Ishikawa (cell line): Measurements from ENCODE around the gene CPED1.

Experiments used
- CEBPB ChIP-seq: IDR thresholded peaks from 2 replicates; pipeline ENCODE4 v1.6.1; 2012
- CREB1 ChIP-seq: IDR thresholded peaks from 2 replicates; pipeline ENCODE4 v1.6.1; 2012; ENCODE audit warnings: low read depth
- EGR1 ChIP-seq: IDR thresholded peaks from 2 replicates; pipeline ENCODE4 v1.6.1; 2012
- EP300 ChIP-seq: IDR thresholded peaks from 2 replicates; pipeline ENCODE4 v1.6.1; 2012; ENCODE audit warnings: borderline replicate concordance
- FOXM1 ChIP-seq: IDR thresholded peaks from 2 replicates; pipeline ENCODE4 v1.6.1; 2012; ENCODE audit warnings: low read depth, borderline replicate concordance
- NFIC ChIP-seq: IDR thresholded peaks from 2 replicates; pipeline ENCODE4 v1.6.1; 2012
- RAD21 ChIP-seq: IDR thresholded peaks from 2 replicates; pipeline ENCODE4 v1.6.1; 2012; ENCODE audit warnings: low read depth
- TAF1 ChIP-seq: IDR thresholded peaks from 2 replicates; pipeline ENCODE4 v1.6.1; 2012; ENCODE audit warnings: low read depth, mild to moderate bottlenecking
- TCF12 ChIP-seq: IDR thresholded peaks from 2 replicates; pipeline ENCODE4 v1.6.1; 2012; ENCODE audit warnings: low read depth
- TEAD4 ChIP-seq: IDR thresholded peaks from 2 replicates; pipeline ENCODE4 v1.6.1; 2012
- YY1 ChIP-seq: IDR thresholded peaks from 2 replicates; pipeline ENCODE4 v1.6.1; 2012; ENCODE audit warnings: low read depth
- ZBTB7A ChIP-seq: IDR thresholded peaks from 2 replicates; pipeline ENCODE4 v1.6.1; 2012; ENCODE audit warnings: low read depth
- TF ChIP-seq, protein P1 (sequence below): IDR thresholded peaks from 2 replicates; pipeline ENCODE4 v1.6.1; 2012; ENCODE audit warnings: low read depth, mild to moderate bottlenecking
- TF ChIP-seq, protein P2 (sequence below): IDR thresholded peaks from 2 replicates; pipeline ENCODE4 v1.6.1; 2012
- TF ChIP-seq, protein P3 (sequence below): IDR thresholded peaks from 2 replicates; pipeline ENCODE4 v1.6.1; 2012

Gene CPED1

GRCh38 chr7:121228779-121229178 is 240.3 kb downstream of the CPED1 start:
- TF ChIP-seq RAD21 (no peak), EGR1 (no peak)
- TF ChIP-seq, protein P1, sequence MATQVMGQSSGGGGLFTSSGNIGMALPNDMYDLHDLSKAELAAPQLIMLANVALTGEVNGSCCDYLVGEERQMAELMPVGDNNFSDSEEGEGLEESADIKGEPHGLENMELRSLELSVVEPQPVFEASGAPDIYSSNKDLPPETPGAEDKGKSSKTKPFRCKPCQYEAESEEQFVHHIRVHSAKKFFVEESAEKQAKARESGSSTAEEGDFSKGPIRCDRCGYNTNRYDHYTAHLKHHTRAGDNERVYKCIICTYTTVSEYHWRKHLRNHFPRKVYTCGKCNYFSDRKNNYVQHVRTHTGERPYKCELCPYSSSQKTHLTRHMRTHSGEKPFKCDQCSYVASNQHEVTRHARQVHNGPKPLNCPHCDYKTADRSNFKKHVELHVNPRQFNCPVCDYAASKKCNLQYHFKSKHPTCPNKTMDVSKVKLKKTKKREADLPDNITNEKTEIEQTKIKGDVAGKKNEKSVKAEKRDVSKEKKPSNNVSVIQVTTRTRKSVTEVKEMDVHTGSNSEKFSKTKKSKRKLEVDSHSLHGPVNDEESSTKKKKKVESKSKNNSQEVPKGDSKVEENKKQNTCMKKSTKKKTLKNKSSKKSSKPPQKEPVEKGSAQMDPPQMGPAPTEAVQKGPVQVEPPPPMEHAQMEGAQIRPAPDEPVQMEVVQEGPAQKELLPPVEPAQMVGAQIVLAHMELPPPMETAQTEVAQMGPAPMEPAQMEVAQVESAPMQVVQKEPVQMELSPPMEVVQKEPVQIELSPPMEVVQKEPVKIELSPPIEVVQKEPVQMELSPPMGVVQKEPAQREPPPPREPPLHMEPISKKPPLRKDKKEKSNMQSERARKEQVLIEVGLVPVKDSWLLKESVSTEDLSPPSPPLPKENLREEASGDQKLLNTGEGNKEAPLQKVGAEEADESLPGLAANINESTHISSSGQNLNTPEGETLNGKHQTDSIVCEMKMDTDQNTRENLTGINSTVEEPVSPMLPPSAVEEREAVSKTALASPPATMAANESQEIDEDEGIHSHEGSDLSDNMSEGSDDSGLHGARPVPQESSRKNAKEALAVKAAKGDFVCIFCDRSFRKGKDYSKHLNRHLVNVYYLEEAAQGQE = no peak

GRCh38 chr7:121235201-121235600 is 246.7 kb downstream of the CPED1 start:
- TF ChIP-seq CEBPB = no peak
- no peak for TF ChIP-seq ZBTB7A
- TF ChIP-seq YY1 = no peak
- TF ChIP-seq TAF1 = no peak
- TF ChIP-seq FOXM1 = no peak
- TF ChIP-seq, protein P2, sequence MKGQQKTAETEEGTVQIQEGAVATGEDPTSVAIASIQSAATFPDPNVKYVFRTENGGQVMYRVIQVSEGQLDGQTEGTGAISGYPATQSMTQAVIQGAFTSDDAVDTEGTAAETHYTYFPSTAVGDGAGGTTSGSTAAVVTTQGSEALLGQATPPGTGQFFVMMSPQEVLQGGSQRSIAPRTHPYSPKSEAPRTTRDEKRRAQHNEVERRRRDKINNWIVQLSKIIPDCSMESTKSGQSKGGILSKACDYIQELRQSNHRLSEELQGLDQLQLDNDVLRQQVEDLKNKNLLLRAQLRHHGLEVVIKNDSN = no peak
- TF ChIP-seq CREB1 = no peak
- TF ChIP-seq, protein P1 = no peak
- no peak for TF ChIP-seq TCF12
- no peak for TF ChIP-seq TEAD4
- no peak for TF ChIP-seq RAD21

GRCh38 chr7:121237601-121238000 is 249.1 kb downstream of the CPED1 start:
- TF ChIP-seq ZBTB7A (no peak), EGR1 (no peak), EP300 (no peak), CEBPB (no peak), FOXM1 (no peak), NFIC (no peak), TCF12 (no peak), YY1 (no peak), TEAD4 (no peak), CREB1 (no peak), TAF1 (no peak), RAD21 (no peak)
- TF ChIP-seq, protein P3, sequence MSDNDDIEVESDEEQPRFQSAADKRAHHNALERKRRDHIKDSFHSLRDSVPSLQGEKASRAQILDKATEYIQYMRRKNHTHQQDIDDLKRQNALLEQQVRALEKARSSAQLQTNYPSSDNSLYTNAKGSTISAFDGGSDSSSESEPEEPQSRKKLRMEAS = no peak
- TF ChIP-seq, protein P2 = no peak
- TF ChIP-seq, protein P1 = no peak

GRCh38 chr7:121244120-121244870 is 255.8 kb downstream of the CPED1 start:
- no peak for TF ChIP-seq NFIC
- no peak for TF ChIP-seq CEBPB
- TF ChIP-seq, protein P2 = no peak
- no peak for TF ChIP-seq FOXM1
- no peak for TF ChIP-seq ZBTB7A
- no peak for TF ChIP-seq TEAD4
- TF ChIP-seq YY1 = no peak
